Measurements from ENCODE around the gene CAB39L.

Gene CAB39L

GRCh38 chr13:49437705-49438104 is 6.2 kb downstream of the CAB39L start:
- Histone ChIP-seq H3K27me3 (no peaks in the 10 kb centered on the region; the same call in 1 of the 2 replicates), H3K9me3 (no peaks in the 10 kb centered on the region), H3K4me1 (no peaks in the 10 kb centered on the region), H3K4me3 (ENCODE audit: low read depth, low read length) (no peak overlapping the region), H3K36me3 (no peaks in the 10 kb centered on the region)
- DNase-seq: no peak
- no peak for TF ChIP-seq CTCF (IDR thresholded peaks at IDR 0.05; ENCODE audit: low read depth, low read length)

DNA sequence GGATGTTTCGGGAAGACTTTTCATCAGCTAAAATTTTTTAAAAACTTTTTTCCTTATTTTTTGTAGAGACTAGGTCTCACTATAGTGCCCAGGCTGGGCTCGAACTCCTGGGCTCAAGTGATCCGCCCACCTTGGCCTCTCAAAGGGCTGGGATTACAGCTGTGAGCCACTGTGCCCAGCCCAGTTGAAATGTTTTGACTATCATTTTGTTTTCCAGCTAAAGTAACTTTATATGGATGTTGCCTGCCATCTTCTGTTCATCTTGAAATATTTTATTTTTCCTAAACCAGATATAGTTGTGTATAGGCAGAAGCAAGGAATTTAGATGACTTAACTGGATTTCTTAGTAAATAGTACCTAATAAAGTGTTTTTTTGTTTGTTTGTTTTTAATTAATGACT is 7.0 kb downstream of the CAB39L start:
- Histone ChIP-seq H3K4me3 (ENCODE audit: low read depth, low read length) (no peak overlapping the region), H3K36me3 (no peaks in the 10 kb centered on the region), H3K27me3 (no peaks in the 10 kb centered on the region; the same call in 1 of the 2 replicates), H3K4me1 (no peaks in the 10 kb centered on the region), H3K9me3 (no peaks in the 10 kb centered on the region)
- peak; percentile 9 for DNase-seq
- 0 out of 2 replicates have a peak, but pooled peaks have one; percentile 9 for TF ChIP-seq CTCF (IDR thresholded peaks at IDR 0.05; ENCODE audit: low read depth, low read length)

- no peaks in the 10 kb centered on the region for H3K4me1 ChIP-seq
- no peak overlapping the region for H3K4me3 ChIP-seq (ENCODE audit: low read depth, low read length)
- no peaks in the 10 kb centered on the region; the same call in 1 of the 2 replicates for H3K27me3 ChIP-seq
- H3K36me3 ChIP-seq: no peaks in the 10 kb centered on the region
- DNase-seq: no peak
- no peaks in the 10 kb centered on the region for H3K9me3 ChIP-seq
- TF ChIP-seq CTCF (IDR thresholded peaks at IDR 0.05; ENCODE audit: low read depth, low read length): no peak
Observed at GRCh38 chr13:49435992-49436391, 7.9 kb downstream of the CAB39L start.

- no peaks in the 10 kb centered on the region for H3K27me3 ChIP-seq
- H3K4me3 ChIP-seq (ENCODE audit: low read depth, low read length): no peak overlapping the region
- no peaks in the 10 kb centered on the region for H3K4me1 ChIP-seq
- DNase-seq: no peak
- H3K9me3 ChIP-seq: no peaks in the 10 kb centered on the region
- no peaks in the 10 kb centered on the region for H3K36me3 ChIP-seq
- TF ChIP-seq CTCF (IDR thresholded peaks at IDR 0.05; ENCODE audit: low read depth, low read length): no peak
Observed at GRCh38 chr13:49429121-49429520, 14.7 kb downstream of the CAB39L start.

DNA sequence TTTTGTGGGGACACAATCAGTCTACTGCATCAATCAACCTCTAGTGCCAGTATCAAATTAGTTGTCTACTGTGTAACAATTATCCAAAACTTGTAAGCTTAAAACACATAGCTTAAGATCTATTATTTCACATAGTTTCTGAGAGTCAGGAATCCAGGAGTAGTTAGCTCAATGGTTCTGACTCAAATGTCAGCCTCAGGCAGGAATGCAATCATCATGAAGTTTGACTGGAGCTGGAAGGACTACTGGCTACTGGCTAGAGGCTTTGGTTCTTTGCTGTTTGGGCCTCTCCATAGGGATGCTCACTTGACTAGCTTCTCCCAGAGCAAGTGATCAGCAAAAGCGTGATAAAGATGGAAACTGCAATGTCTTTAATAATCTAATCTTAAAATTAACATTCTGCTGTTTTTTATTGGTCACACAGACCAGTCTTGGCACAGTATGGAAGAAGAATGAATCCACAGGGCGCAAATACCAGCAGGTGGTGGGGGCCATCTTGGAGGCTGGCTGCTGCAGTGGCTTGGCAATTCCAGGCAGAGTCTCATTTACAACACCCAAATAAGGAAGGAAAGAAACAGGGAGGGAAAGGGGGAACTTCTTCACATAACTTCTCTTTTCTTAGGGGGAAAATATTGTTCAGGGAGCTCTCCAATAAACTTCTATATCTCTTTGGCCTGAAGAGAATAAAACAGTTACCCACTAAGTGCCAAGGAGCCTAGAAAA is 15.7 kb downstream of the CAB39L start:
- no peak overlapping the region for H3K4me3 ChIP-seq (ENCODE audit: low read depth, low read length)
- no peaks in the 10 kb centered on the region for H3K27me3 ChIP-seq
- no peak for DNase-seq
- no peak for TF ChIP-seq CTCF (IDR thresholded peaks at IDR 0.05; ENCODE audit: low read depth, low read length)
- no peaks in the 10 kb centered on the region for H3K4me1 ChIP-seq
- H3K36me3 ChIP-seq: no peaks in the 10 kb centered on the region
- no peaks in the 10 kb centered on the region for H3K9me3 ChIP-seq

GRCh38 chr13:49424011-49424560 is 19.8 kb downstream of the CAB39L start:
- no peaks in the 10 kb centered on the region for H3K9me3 ChIP-seq

More at GRCh38 chr13:49424011-49424560, 19.8 kb downstream of the CAB39L start:
- no peak for DNase-seq
- no peak overlapping the region for H3K4me3 ChIP-seq (ENCODE audit: low read depth, low read length)
- no peaks in the 10 kb centered on the region for H3K4me1 ChIP-seq
- TF ChIP-seq CTCF (IDR thresholded peaks at IDR 0.05; ENCODE audit: low read depth, low read length): no peak
- H3K36me3 ChIP-seq: no peaks in the 10 kb centered on the region
- H3K27me3 ChIP-seq: no peaks in the 10 kb centered on the region

Data from BE2C (cell line).